Trophoblast cell (in vitro differentiated cells and primary cell): ENCODE data around the gene TBC1D2.

Experiments
- DNase-seq, 2 donors: peaks; one replicate each; pipeline ENCODE4 v3.0.0-alpha.2; 2016
- H2AFZ ChIP-seq: 2 replicates; pipeline ENCODE4 v1.6.1; 2013; ENCODE audit warnings: low read length, moderate library complexity, mild to moderate bottlenecking; ENCODE audit not compliant: insufficient read depth, poor library complexity
- H2AK5ac ChIP-seq: 2 replicates; pipeline ENCODE4 v1.6.1; 2013; ENCODE audit warnings: mild to moderate bottlenecking, low read length
- H2BK120ac ChIP-seq: 2 replicates; pipeline ENCODE4 v1.6.1; 2013; ENCODE audit warnings: low read length, mild to moderate bottlenecking, moderate library complexity; ENCODE audit not compliant: insufficient read depth, poor library complexity
- H2BK12ac ChIP-seq: 2 replicates; pipeline ENCODE4 v1.6.1; 2013; ENCODE audit warnings: mild to moderate bottlenecking, low read length, moderate library complexity
- H2BK5ac ChIP-seq: 2 replicates; pipeline ENCODE4 v1.6.1; 2013; ENCODE audit warnings: low read length, low read depth, moderate library complexity, mild to moderate bottlenecking; ENCODE audit not compliant: poor library complexity
- H3K14ac ChIP-seq: 2 replicates; pipeline ENCODE4 v1.6.1; 2013; ENCODE audit warnings: mild to moderate bottlenecking, low read length
- H3K18ac ChIP-seq: 2 replicates; pipeline ENCODE4 v1.6.1; 2013; ENCODE audit warnings: mild to moderate bottlenecking, low read length
- H3K23ac ChIP-seq: 2 replicates; pipeline ENCODE4 v1.6.1; 2013; ENCODE audit warnings: low read length
- H3K27ac ChIP-seq: 2 replicates; pipeline ENCODE4 v1.5.1; 2013; ENCODE audit warnings: low read depth, mild to moderate bottlenecking, inconsistent platforms, low read length, moderate library complexity
- H3K27me3 ChIP-seq: 2 replicates; pipeline ENCODE4 v1.6.1; 2013; ENCODE audit warnings: inconsistent platforms, mild to moderate bottlenecking, low read length, moderate library complexity; ENCODE audit not compliant: insufficient read depth
- H3K36me3 ChIP-seq, 2 experiments: 1 replicate in 1 of 2; 2 replicates in 1 of 2; pipeline ENCODE4 v1.6.1; 2013; ENCODE audit warnings: low read length in 2 of 2, mild to moderate bottlenecking in 2 of 2, moderate library complexity in 1 of 2; ENCODE audit not compliant: insufficient read depth in 2 of 2, control insufficient read depth in 1 of 2
- H3K4ac ChIP-seq: 2 replicates; pipeline ENCODE4 v1.6.1; 2013; ENCODE audit warnings: low read depth, mild to moderate bottlenecking, low read length, moderate library complexity
- H3K4me1 ChIP-seq, 2 experiments: 1 replicate in 1 of 2; 2 replicates in 1 of 2; pipeline ENCODE4 v1.6.1; 2013; ENCODE audit warnings: low read length in 2 of 2, mild to moderate bottlenecking in 2 of 2, moderate library complexity in 1 of 2; ENCODE audit not compliant: insufficient read depth in 2 of 2, control insufficient read depth in 1 of 2
- H3K4me2 ChIP-seq: 2 replicates; pipeline ENCODE4 v1.6.1; 2013; ENCODE audit warnings: inconsistent platforms, mild to moderate bottlenecking, low read length, moderate library complexity
- H3K4me3 ChIP-seq: 2 replicates; pipeline ENCODE4 v1.5.1; 2013; ENCODE audit warnings: mild to moderate bottlenecking, low read depth, low read length, inconsistent platforms
- H3K79me1 ChIP-seq: one replicate; pipeline ENCODE4 v1.6.1; 2013; ENCODE audit warnings: low read length
- H3K79me2 ChIP-seq: 2 replicates; pipeline ENCODE4 v1.6.1; 2013; ENCODE audit warnings: low read length, mild to moderate bottlenecking; ENCODE audit not compliant: control insufficient read depth, insufficient read depth, poor library complexity
- H3K9ac ChIP-seq: 2 replicates; pipeline ENCODE4 v1.6.1; 2013; ENCODE audit warnings: mild to moderate bottlenecking, low read length
- H3K9me3 ChIP-seq: 2 replicates; pipeline ENCODE4 v1.6.1; 2013; ENCODE audit warnings: low read depth, mild to moderate bottlenecking, control low read depth, inconsistent platforms, low read length; ENCODE audit not compliant: insufficient read depth
- H4K12ac ChIP-seq: 2 replicates; pipeline ENCODE4 v1.6.1; 2013; ENCODE audit warnings: low read depth, mild to moderate bottlenecking, low read length, moderate library complexity
- H4K8ac ChIP-seq: 2 replicates; pipeline ENCODE4 v1.6.1; 2013; ENCODE audit warnings: low read depth, mild to moderate bottlenecking, low read length, moderate library complexity
- H4K91ac ChIP-seq: one replicate; pipeline ENCODE4 v1.6.1; 2013; ENCODE audit warnings: low read depth, mild to moderate bottlenecking, low read length, moderate library complexity
- WGBS: extraction: QIAGEN DNeasy Blood & Tissue Kit; methylation state at CpG from one replicate; pipeline ENCODE4 v1.1.7; 2013; ENCODE audit warnings: missing lambda C conversion rate; ENCODE audit not compliant: insufficient read length, insufficient coverage; ENCODE audit errors: extremely low coverage; 5-methylcytosine and 5-hydroxymethylcytosine counted together

The TBC1D2 gene

DNA sequence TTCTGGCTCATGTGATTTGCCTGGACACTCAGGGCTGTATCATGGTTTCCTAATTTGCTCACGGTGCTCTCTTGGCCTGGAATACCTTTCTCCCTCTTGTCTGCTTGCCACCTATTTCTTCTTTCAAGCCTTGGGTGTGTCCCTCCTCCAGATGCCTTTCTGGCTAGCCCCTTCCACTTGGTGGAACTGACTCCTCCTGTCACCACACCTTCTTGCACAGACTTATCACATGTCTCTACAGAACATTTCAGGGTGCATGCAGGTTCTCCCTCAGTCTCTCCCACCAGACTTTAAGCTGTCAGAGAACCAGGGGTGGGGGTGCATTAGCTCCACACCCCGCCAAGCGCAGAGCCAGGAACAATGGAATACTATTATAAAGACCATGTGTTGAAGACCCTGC, 1.9 kb downstream of the TBC1D2 start:
- H2AK5ac ChIP-seq: no peak overlapping the region
- no peaks in the 10 kb centered on the region for H3K27me3 ChIP-seq
- WGBS: no CpG with 5 or more reads among the region's 3 CpGs
- no peak overlapping the region for H3K27ac ChIP-seq
- no peak overlapping the region for H4K8ac ChIP-seq
- no peak overlapping the region for H2BK5ac ChIP-seq
- H2AFZ ChIP-seq: no peak overlapping the region
- H3K4me3 ChIP-seq: no peak overlapping the region
- no peak overlapping the region for H3K23ac ChIP-seq
- no peak overlapping the region for H2BK12ac ChIP-seq
- H4K91ac ChIP-seq: no peak overlapping the region
- H3K79me2 ChIP-seq: peaks cover 14% of the 10 kb centered on the region
- H3K9ac ChIP-seq: no peak overlapping the region
- H2BK120ac ChIP-seq: no peak overlapping the region
- H3K4me1 ChIP-seq: peaks cover 20 to 24% of the 10 kb centered on the region in 2 experiments
- peaks cover 22% of the 10 kb centered on the region for H3K79me1 ChIP-seq
- DNase-seq: no peak
- H3K18ac ChIP-seq: no peak overlapping the region
- no peak overlapping the region for H4K12ac ChIP-seq
- H3K4me2 ChIP-seq: no peak overlapping the region
- H3K14ac ChIP-seq: no peak overlapping the region
- no peaks in the 10 kb centered on the region for H3K9me3 ChIP-seq
- H3K36me3 ChIP-seq: peaks cover 3% of the 10 kb centered on the region in 2 experiments
- no peak overlapping the region for H3K4ac ChIP-seq

DNA sequence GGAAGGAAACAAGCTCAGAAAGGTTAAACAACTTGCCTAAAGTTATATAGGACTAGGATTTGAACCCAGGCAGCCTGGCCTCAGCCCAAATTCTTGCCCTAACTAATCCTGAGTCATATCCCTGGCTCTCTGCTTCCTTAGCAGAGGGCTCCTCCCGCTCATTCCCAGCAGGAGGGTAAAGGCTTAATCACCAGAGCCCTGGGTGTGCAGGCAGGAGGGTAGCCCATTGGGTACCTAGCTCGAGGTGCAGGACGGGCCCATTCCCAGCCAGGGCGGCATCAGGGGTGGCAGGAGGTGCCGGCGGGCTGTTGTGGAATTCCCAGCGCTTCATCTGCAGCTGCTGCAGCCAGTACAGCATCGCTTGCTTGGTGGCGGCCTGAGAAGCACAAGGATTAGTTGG, 3.9 kb downstream of the TBC1D2 start:
- H2BK12ac ChIP-seq: peak overlapping the region; percentile 11
- no peak overlapping the region for H3K9ac ChIP-seq
- DNase-seq: peak in 1 of 2 donors; percentile 53
- no peak overlapping the region for H3K14ac ChIP-seq
- H2BK5ac ChIP-seq: no peak overlapping the region
- H2BK120ac ChIP-seq: peak overlapping the region; percentile 8
- no CpG with 5 or more reads among the region's 9 CpGs for WGBS
- peaks cover 25 to 26% of the 10 kb centered on the region in 2 experiments for H3K4me1 ChIP-seq
- H3K4me2 ChIP-seq: no peak overlapping the region
- H4K12ac ChIP-seq: no peak overlapping the region
- H3K4me3 ChIP-seq: no peak overlapping the region
- H3K36me3 ChIP-seq: peaks cover 4 to 5% of the 10 kb centered on the region in 2 experiments
- H3K27me3 ChIP-seq: no peaks in the 10 kb centered on the region
- no peak overlapping the region for H3K23ac ChIP-seq
- H4K8ac ChIP-seq: no peak overlapping the region
- peaks cover 14% of the 10 kb centered on the region for H3K79me2 ChIP-seq
- peak overlapping the region; percentile 37 for H3K18ac ChIP-seq
- no peak overlapping the region for H3K27ac ChIP-seq
- no peak overlapping the region for H2AFZ ChIP-seq
- no peak overlapping the region for H4K91ac ChIP-seq
- no peak overlapping the region for H2AK5ac ChIP-seq
- peak overlapping the region; percentile 30 for H3K4ac ChIP-seq
- peaks cover 21% of the 10 kb centered on the region for H3K79me1 ChIP-seq
- H3K9me3 ChIP-seq: no peaks in the 10 kb centered on the region

DNA sequence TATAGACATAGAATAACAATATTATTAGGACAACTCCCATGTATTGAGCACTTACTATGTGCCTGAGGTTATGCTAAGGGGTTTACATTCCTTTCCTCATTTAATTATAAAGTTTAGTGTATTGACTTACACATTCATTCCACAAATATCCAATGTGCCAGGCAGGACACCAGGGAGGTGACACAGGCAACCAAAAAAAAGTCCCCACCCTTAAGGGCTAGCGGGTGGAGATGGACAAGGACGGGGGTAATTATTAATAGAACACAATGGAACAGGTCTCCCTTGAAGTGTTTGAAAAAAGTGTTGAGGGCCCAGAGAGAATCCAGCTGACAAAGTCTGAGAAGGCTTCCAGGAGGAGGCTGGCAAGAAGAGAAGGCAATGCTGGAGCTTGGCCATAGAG, 5.7 kb downstream of the TBC1D2 start:
- Histone ChIP-seq H3K36me3 (peaks cover 5 to 6% of the 10 kb centered on the region in 2 experiments), H3K18ac (peak overlapping the region; percentile 27), H2BK5ac (peak overlapping the region; percentile 44), H3K14ac (peak overlapping the region; percentile 62), H3K79me2 (peaks cover 6% of the 10 kb centered on the region), H4K91ac (peak overlapping the region; percentile 71), H4K12ac (no peak overlapping the region), H3K4me2 (no peak overlapping the region), H3K79me1 (peaks cover 9% of the 10 kb centered on the region), H3K9me3 (no peaks in the 10 kb centered on the region), H2BK120ac (peak overlapping the region; percentile 72), H3K27ac (no peak overlapping the region), H2BK12ac (peak overlapping the region; percentile 50), H3K27me3 (no peaks in the 10 kb centered on the region), H3K4me1 (peaks cover 25 to 28% of the 10 kb centered on the region in 2 experiments), H2AFZ (no peak overlapping the region), H2AK5ac (peak overlapping the region; percentile 65), H3K4ac (peak overlapping the region; percentile 22), H4K8ac (no peak overlapping the region), H3K9ac (no peak overlapping the region), H3K23ac (no peak overlapping the region), H3K4me3 (no peak overlapping the region)
- WGBS: no CpG with 5 or more reads among the region's 2 CpGs
- DNase-seq: no peak

GRCh38 chr9:98248737-98249474, 6.5 kb downstream of the TBC1D2 start:
- no peak overlapping the region for H3K4me2 ChIP-seq
- peaks cover 26 to 30% of the 10 kb centered on the region in 2 experiments for H3K4me1 ChIP-seq
- no peak overlapping the region for H3K23ac ChIP-seq
- peak overlapping the region; percentile 71 for H2AK5ac ChIP-seq
- H3K18ac ChIP-seq: peak overlapping the region; percentile 69
- peaks cover 5% of the 10 kb centered on the region for H3K79me2 ChIP-seq
- H4K8ac ChIP-seq: peak overlapping the region; percentile 64
- no CpG with 5 or more reads among the region's 16 CpGs for WGBS
- peak; percentile 84 for DNase-seq
- H3K27ac ChIP-seq: peak overlapping the region; percentile 48
- peak overlapping the region; percentile 71 for H4K91ac ChIP-seq
- peak overlapping the region; percentile 5 for H4K12ac ChIP-seq
- no peaks in the 10 kb centered on the region for H3K9me3 ChIP-seq
- peaks cover 9% of the 10 kb centered on the region for H3K79me1 ChIP-seq
- H2BK5ac ChIP-seq: peak overlapping the region; percentile 47
- peak overlapping the region; percentile 32 for H2BK12ac ChIP-seq
- no peak overlapping the region for H3K9ac ChIP-seq
- no peak overlapping the region for H3K4me3 ChIP-seq
- peak overlapping the region; percentile 56 for H3K14ac ChIP-seq
- peak overlapping the region; percentile 70 for H2BK120ac ChIP-seq
- no peak overlapping the region for H2AFZ ChIP-seq
- no peaks in the 10 kb centered on the region for H3K27me3 ChIP-seq
- peaks cover 5 to 6% of the 10 kb centered on the region in 2 experiments for H3K36me3 ChIP-seq
- H3K4ac ChIP-seq: peak overlapping the region; percentile 49
